Activated naive CD4-positive, alpha-beta T cell treated with anti-CD3 and anti-CD28 coated beads, Interleukin-2, amount 10 ng/mL, durations not matched to agents 7 days and 5 days (primary cell): ENCODE data around the gene CACNA1A.

Experiments used
- CTCF ChIA-PET: fragments of 350-600 bp; sonication (Branson Sonifier 250); formaldehyde crosslinking; loops from one replicate; lab custom pipeline; 2021; ENCODE audit warnings: antibody characterized with exemption; lab: Charles Lee
- DNase-seq: peaks from one replicate; pipeline ENCODE4 v3.0.0-alpha.2; 2020
- H3K27ac Mint-ChIP-seq: one replicate; pipeline ENCODE4 v1.8.0; 2021; ENCODE audit warnings: mild to moderate bottlenecking, moderate library complexity, mixed read lengths
- H3K27me3 Mint-ChIP-seq: one replicate; pipeline ENCODE4 v1.8.0; 2021; ENCODE audit warnings: mild to moderate bottlenecking, mixed read lengths
- H3K36me3 Mint-ChIP-seq: one replicate; pipeline ENCODE4 v1.8.0; 2021; ENCODE audit warnings: mixed read lengths
- H3K4me1 Mint-ChIP-seq: one replicate; pipeline ENCODE4 v1.8.0; 2021; ENCODE audit warnings: mixed read lengths
- H3K4me3 Mint-ChIP-seq: one replicate; pipeline ENCODE4 v1.8.0; 2021; ENCODE audit warnings: mild to moderate bottlenecking, moderate library complexity, mixed read lengths
- H3K9me3 Mint-ChIP-seq: one replicate; pipeline ENCODE4 v1.8.0; 2021; ENCODE audit warnings: mixed read lengths

CACNA1A gene

GRCh38 chr19:13164343-13165161 lies 341.7 kb downstream of the CACNA1A start:
- H3K4me3 Mint-ChIP-seq: peak overlapping the region; percentile 91

GRCh38 chr19:13163609-13164342 lies 342.5 kb downstream of the CACNA1A start:
- CTCF ChIA-PET: interaction anchor here (0.9 to 1.7 kb wide), 7 partner anchors 9 to 60 kb away, joined by 3 to 6 read pairs (median 5); partner anchors contain the start of genes IER2 and STX10
- peaks cover 83% of the 10 kb centered on the region for H3K4me1 Mint-ChIP-seq
- peaks cover 13% of the 10 kb centered on the region for H3K36me3 Mint-ChIP-seq
- H3K27ac Mint-ChIP-seq: peak overlapping the region; percentile 100
- peaks cover 2% of the 10 kb centered on the region for H3K9me3 Mint-ChIP-seq
- H3K27me3 Mint-ChIP-seq: no peaks in the 10 kb centered on the region
- DNase-seq: peak; percentile 73
- peak overlapping the region; percentile 91 for H3K4me3 Mint-ChIP-seq

More at GRCh38 chr19:13164343-13165161, 341.7 kb downstream of the CACNA1A start:
- Mint-ChIP-seq H3K36me3 (peaks cover 13% of the 10 kb centered on the region), H3K27me3 (no peaks in the 10 kb centered on the region), H3K4me1 (peaks cover 85% of the 10 kb centered on the region), H3K27ac (peak overlapping the region; percentile 100), H3K9me3 (peaks cover 2% of the 10 kb centered on the region)
- peak; percentile 75 for DNase-seq
- CTCF ChIA-PET: interaction anchor here (1.0 to 1.7 kb wide), 8 partner anchors 9 to 48 kb away, joined by 3 to 6 read pairs (median 4); partner anchors contain the start of gene NACC1

- Mint-ChIP-seq H3K4me1 (peaks cover 83% of the 10 kb centered on the region), H3K36me3 (peaks cover 15% of the 10 kb centered on the region), H3K27me3 (no peaks in the 10 kb centered on the region), H3K4me3 (peak overlapping the region; percentile 91), H3K27ac (peak overlapping the region; percentile 100), H3K9me3 (peaks cover 2% of the 10 kb centered on the region)
- DNase-seq: peak; percentile 96
- CTCF ChIA-PET: interaction anchor here (0.9 to 1.7 kb wide), 6 partner anchors 8 to 59 kb away, joined by 3 to 6 read pairs (median 6); partner anchors contain the start of genes IER2 and STX10
Measured at GRCh38 chr19:13162724-13163608, 343.3 kb downstream of the CACNA1A start.

- CTCF ChIA-PET: no interaction called here
- no peak for DNase-seq
- Mint-ChIP-seq H3K36me3 (peaks cover 16% of the 10 kb centered on the region), H3K27me3 (no peaks in the 10 kb centered on the region), H3K9me3 (no peaks in the 10 kb centered on the region), H3K4me1 (peaks cover 81% of the 10 kb centered on the region), H3K4me3 (peak overlapping the region; percentile 49), H3K27ac (peak overlapping the region; percentile 37)
Measured at GRCh38 chr19:13160557-13160956, 345.7 kb downstream of the CACNA1A start.

DNA sequence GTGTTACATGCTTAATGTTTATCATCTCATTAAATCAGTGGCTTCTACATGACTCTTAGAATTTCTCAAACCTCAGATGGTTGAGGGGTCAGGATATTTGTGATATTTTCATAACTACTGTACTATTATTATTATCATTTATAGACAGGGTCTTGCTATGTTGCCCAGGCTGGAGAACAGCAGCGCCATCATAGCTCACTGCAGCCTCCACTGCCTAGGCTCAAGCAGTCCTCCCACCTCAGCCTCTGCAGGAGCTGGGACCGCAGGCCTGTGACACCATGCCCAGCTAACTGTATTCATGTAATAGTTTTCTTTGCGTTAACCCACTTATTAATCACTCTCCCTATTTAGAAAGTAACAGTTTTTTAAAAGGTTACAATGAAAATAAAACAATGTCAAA lies 346.6 kb downstream of the CACNA1A start:
- CTCF ChIA-PET: no interaction called here
- H3K4me3 Mint-ChIP-seq: peak overlapping the region; percentile 30
- H3K9me3 Mint-ChIP-seq: no peaks in the 10 kb centered on the region
- H3K4me1 Mint-ChIP-seq: peaks cover 75% of the 10 kb centered on the region
- peak overlapping the region; percentile 66 for H3K27ac Mint-ChIP-seq
- peaks cover 22% of the 10 kb centered on the region for H3K36me3 Mint-ChIP-seq
- DNase-seq: no peak
- no peaks in the 10 kb centered on the region for H3K27me3 Mint-ChIP-seq
